GM10266 (cell line): ENCODE results near the gene GABRG2.
"Not testable (repeated sequence)": the region's sequence is repeated elsewhere in the genome, so short reads cannot be mapped to it uniquely, and the experiment has no call there.

Experiments
- DNase-seq: peaks from one replicate; pipeline ENCODE4 v3.0.0; 2012; ENCODE audit errors: extremely low spot score
- CTCF ChIP-seq: IDR thresholded peaks from 2 replicates; pipeline ENCODE4 v1.5.1; 2012; ENCODE audit warnings: mild to moderate bottlenecking, low read depth; ENCODE audit not compliant: control insufficient read depth, insufficient read depth; ENCODE audit errors: missing control alignments

The GABRG2 gene

GRCh38 chr5:162067655-162068411, at the start of gene GABRG2:
Gene GABRG2, plus strand, starts transcription at chr5:162067773. Its CDS starts 227 bp downstream, at chr5:162068000.
- TF ChIP-seq CTCF, result no peak
- no peak for DNase-seq

GRCh38 chr5:162025312-162025711, 42.3 kb upstream of the GABRG2 start:
- DNase-seq, result no peak
- TF ChIP-seq CTCF, result no peak

GRCh38 chr5:162026803-162027202, 40.8 kb upstream of the GABRG2 start:
- DNase-seq, result no peak
- no peak for TF ChIP-seq CTCF

GRCh38 chr5:162037431-162037830, 30.1 kb upstream of the GABRG2 start:
- no peak for TF ChIP-seq CTCF
- no peak for DNase-seq

GRCh38 chr5:162047279-162047678, 20.3 kb upstream of the GABRG2 start:
- DNase-seq, result no peak
- TF ChIP-seq CTCF, result no peak

- TF ChIP-seq CTCF, result no peak
Observed at GRCh38 chr5:162052676-162053075, 14.9 kb upstream of the GABRG2 start.

GRCh38 chr5:162055095-162055494, 12.5 kb upstream of the GABRG2 start:
- not testable (repeated sequence) for DNase-seq

More at GRCh38 chr5:162052676-162053075, 14.9 kb upstream of the GABRG2 start:
- no peak for DNase-seq
